ENCODE results near the gene ERF. TPM values are rescaled to one million over a fixed set of nuclear protein-coding genes. Genes with fewer than 3 reads are reported as not detected.

Gene ERF
- total and polyA plus RNA-seq, 2 of the 4 experiments (the other 2 are of a cell fraction): 5.2 to 32.4 TPM

DNA sequence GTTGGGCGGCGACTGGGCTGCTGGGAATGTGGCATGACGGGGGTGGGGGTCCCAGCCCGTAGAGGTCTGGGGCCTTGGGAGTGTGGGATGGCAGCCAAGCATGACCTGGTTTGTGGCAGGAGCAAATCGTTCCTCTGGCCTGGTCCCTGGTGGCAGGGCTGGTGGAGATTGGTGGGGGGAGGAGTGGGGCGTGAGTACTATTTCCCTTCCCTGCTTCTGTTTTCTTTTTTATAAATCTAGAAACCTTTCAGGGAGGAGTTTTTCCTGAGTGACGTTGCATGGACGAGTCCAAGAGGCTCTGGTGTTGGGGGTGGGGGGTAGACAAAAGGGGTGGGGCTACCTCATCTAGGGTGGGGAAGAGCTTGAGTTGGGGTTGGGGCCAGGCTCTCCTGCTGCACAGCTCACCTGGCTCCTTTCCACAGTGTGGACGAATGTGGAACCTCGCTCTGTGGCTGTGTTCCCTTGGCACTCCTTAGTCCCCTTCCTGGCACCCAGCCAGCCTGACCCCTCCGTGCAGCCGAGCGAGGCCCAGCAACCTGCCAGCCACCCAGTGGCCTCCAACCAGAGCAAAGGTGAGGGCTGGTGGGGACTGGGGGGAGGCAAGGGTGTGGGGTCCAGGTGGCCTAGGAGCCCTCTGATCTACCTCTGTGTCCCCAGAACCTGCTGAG is 31.6 kb upstream of the ERF start:
- H3K27me3 ChIP-seq (ENCODE audit: control insufficient read depth, insufficient read depth, low read length): no peaks in the 10 kb centered on the region
- peaks cover 38% of the 10 kb centered on the region for H4K20me1 ChIP-seq (ENCODE audit: insufficient read depth, low read length)
- 0 out of 2 replicates have a peak overlapping the region, but pooled peaks have one; percentile 20 for H3K14ac ChIP-seq (replicated peaks; ENCODE audit: low read depth, low read length)
- peaks cover 27 to 56% of the 10 kb centered on the region in 2 experiments for H3K79me1 ChIP-seq (ENCODE audit: low read depth in 1 of 2, low read length in 2 of 2)
- peak overlapping the region; percentile 89 for H2AK9ac ChIP-seq (replicated peaks; ENCODE audit: low read depth, low read length, poor library complexity)
- H2BK5ac ChIP-seq (ENCODE audit: low read depth, low read length, poor library complexity, severe bottlenecking): peak overlapping the region; percentile 17
- BruUV-seq (replicated peaks): no TSS peak
- H3K18ac ChIP-seq (ENCODE audit: low read depth, low read length): no peak overlapping the region
- H3K9me1 ChIP-seq (ENCODE audit: insufficient read depth, low read length): peaks cover 16% of the 10 kb centered on the region
- intact Hi-C loops (cut with micrococcal nuclease): no loop called here
- H2BK20ac ChIP-seq (ENCODE audit: low read depth, low read length): no peak overlapping the region
- H3K36me3 ChIP-seq (ENCODE audit: control insufficient read depth, insufficient read depth, low read length): peaks cover 43% of the 10 kb centered on the region
- peak overlapping the region; percentile 85; the same call in 1 of the 2 replicates for H3K23ac ChIP-seq (ENCODE audit: low read depth, low read length)
- peak overlapping the region; percentile 46; the same call in 1 of the 2 replicates for H2AK5ac ChIP-seq (ENCODE audit: low read depth, low read length)
- in situ Hi-C loops (cut with MboI; ENCODE audit: low sequenced_read_pairs): no loop called here
- no peak overlapping the region for H3K4me3 ChIP-seq (ENCODE audit: insufficient read depth, low read depth, low read length)
- peak overlapping the region; percentile 94; the same call in 1 of the 2 replicates for H3K4me2 ChIP-seq (ENCODE audit: low read depth, low read length)
- ATAC-seq (ENCODE audit: low read depth) (no peak), DNase-seq (peak; percentile 27)
- H4K5ac ChIP-seq (ENCODE audit: low read depth, low read length): no peak overlapping the region
- 23% methylated on average over 2 of the region's 13 CpGs; no CpG with 5 or more reads in 1 of the 2 experiments for WGBS, 2 experiments (ENCODE audit: extremely low coverage in 2 of 2, insufficient read length in 1 of 2)
- H2AFZ ChIP-seq (replicated peaks; ENCODE audit: low read length, poor library complexity): peak overlapping the region; percentile 40
- H3K9me3 ChIP-seq (ENCODE audit: control insufficient read depth, insufficient read depth, low read length): no peaks in the 10 kb centered on the region
- peak overlapping the region; percentile 40 for H3K4ac ChIP-seq (ENCODE audit: low read depth, low read length)
- no peak overlapping the region for H4K91ac ChIP-seq (ENCODE audit: insufficient read depth, low read depth, low read length)
- ChIA-PET POLR2A (ENCODE audit: unreplicated experiment) (interaction anchor here (0.6 kb wide), 1 partner anchor 43 kb away, joined by 10 read pairs; no protein-coding TSS in a partner anchor), CTCF (no interaction called here)
- no peak overlapping the region for H2BK15ac ChIP-seq (ENCODE audit: low read depth, low read length)
- dilution Hi-C loops (cut with HindIII; ENCODE audit: low sequenced_read_pairs, unreplicated experiment): no loop called here
- 0 out of 2 replicates have a peak overlapping the region, but pooled peaks have one; percentile 3 for H3K27ac ChIP-seq (ENCODE audit: insufficient read depth, low read length)
- peaks cover 34% of the 10 kb centered on the region for H3K4me1 ChIP-seq (ENCODE audit: control insufficient read depth, insufficient read depth, low read length)
- no peak overlapping the region for H3K56ac ChIP-seq (ENCODE audit: extremely low read depth, insufficient read depth, low read length)
- H4K8ac ChIP-seq (ENCODE audit: low read depth in 2 of 2, low read length in 2 of 2): peak overlapping the region in 1 of 2 experiments; percentile 14; a peak in 1 of 4 replicates
- no peak overlapping the region for H2BK120ac ChIP-seq (ENCODE audit: low read depth, low read length)
- H3K9ac ChIP-seq (ENCODE audit: low read depth, low read length): 0 out of 2 replicates have a peak overlapping the region, but pooled peaks have one; percentile 9
- no peak for TF ChIP-seq RAD21 (IDR thresholded peaks at IDR 0.05; ENCODE audit: low read length)
- no peak for TF ChIP-seq RFX5 (IDR thresholded peaks at IDR 0.05; ENCODE audit: low read depth, low read length)
- no peak for TF ChIP-seq BHLHE40 (IDR thresholded peaks at IDR 0.05; ENCODE audit: low read depth, low read length)
- no peak for TF ChIP-seq CEBPB (IDR thresholded peaks at IDR 0.05; ENCODE audit: low read depth, low read length)
- TF ChIP-seq RCOR1 (IDR thresholded peaks at IDR 0.05; ENCODE audit: insufficient replicate concordance, low read length): no peak
- TF ChIP-seq, protein P1, sequence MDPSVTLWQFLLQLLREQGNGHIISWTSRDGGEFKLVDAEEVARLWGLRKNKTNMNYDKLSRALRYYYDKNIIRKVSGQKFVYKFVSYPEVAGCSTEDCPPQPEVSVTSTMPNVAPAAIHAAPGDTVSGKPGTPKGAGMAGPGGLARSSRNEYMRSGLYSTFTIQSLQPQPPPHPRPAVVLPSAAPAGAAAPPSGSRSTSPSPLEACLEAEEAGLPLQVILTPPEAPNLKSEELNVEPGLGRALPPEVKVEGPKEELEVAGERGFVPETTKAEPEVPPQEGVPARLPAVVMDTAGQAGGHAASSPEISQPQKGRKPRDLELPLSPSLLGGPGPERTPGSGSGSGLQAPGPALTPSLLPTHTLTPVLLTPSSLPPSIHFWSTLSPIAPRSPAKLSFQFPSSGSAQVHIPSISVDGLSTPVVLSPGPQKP (IDR thresholded peaks at IDR 0.05; ENCODE audit: borderline replicate concordance, low read depth, low read length): no peak
- TF ChIP-seq MAZ (IDR thresholded peaks at IDR 0.05; ENCODE audit: borderline replicate concordance, low read depth, low read length): no peak
- TF ChIP-seq NFE2L2 (IDR thresholded peaks at IDR 0.05; ENCODE audit: low read depth, low read length): no peak
- TF ChIP-seq, protein P2, sequence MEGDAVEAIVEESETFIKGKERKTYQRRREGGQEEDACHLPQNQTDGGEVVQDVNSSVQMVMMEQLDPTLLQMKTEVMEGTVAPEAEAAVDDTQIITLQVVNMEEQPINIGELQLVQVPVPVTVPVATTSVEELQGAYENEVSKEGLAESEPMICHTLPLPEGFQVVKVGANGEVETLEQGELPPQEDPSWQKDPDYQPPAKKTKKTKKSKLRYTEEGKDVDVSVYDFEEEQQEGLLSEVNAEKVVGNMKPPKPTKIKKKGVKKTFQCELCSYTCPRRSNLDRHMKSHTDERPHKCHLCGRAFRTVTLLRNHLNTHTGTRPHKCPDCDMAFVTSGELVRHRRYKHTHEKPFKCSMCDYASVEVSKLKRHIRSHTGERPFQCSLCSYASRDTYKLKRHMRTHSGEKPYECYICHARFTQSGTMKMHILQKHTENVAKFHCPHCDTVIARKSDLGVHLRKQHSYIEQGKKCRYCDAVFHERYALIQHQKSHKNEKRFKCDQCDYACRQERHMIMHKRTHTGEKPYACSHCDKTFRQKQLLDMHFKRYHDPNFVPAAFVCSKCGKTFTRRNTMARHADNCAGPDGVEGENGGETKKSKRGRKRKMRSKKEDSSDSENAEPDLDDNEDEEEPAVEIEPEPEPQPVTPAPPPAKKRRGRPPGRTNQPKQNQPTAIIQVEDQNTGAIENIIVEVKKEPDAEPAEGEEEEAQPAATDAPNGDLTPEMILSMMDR (conservative IDR thresholded peaks at IDR 0.05; ENCODE audit: low read depth, low read length): no peak
- TF ChIP-seq SMC3 (IDR thresholded peaks at IDR 0.05; ENCODE audit: low read depth, low read length): no peak
- TF ChIP-seq FOS (IDR thresholded peaks at IDR 0.05; ENCODE audit: low read depth, low read length): no peak
- no peak for TF ChIP-seq MXI1 (IDR thresholded peaks at IDR 0.05; ENCODE audit: borderline replicate concordance, low read depth, low read length)
- TF ChIP-seq, protein P3, sequence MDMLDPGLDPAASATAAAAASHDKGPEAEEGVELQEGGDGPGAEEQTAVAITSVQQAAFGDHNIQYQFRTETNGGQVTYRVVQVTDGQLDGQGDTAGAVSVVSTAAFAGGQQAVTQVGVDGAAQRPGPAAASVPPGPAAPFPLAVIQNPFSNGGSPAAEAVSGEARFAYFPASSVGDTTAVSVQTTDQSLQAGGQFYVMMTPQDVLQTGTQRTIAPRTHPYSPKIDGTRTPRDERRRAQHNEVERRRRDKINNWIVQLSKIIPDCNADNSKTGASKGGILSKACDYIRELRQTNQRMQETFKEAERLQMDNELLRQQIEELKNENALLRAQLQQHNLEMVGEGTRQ (IDR thresholded peaks at IDR 0.05; ENCODE audit: low read depth, low read length): no peak
- no peak for TF ChIP-seq POLR2A (IDR thresholded peaks at IDR 0.05; ENCODE audit: low read depth, low read length)
- TF ChIP-seq CHD1 (IDR thresholded peaks at IDR 0.05; ENCODE audit: low read depth, low read length): no peak
